B cell (primary cell): ENCODE measurements around the gene MXRA8. TPM values are rescaled to one million over a fixed set of nuclear protein-coding genes. Genes with fewer than 3 reads are reported as not detected.

ENCODE experiments used
- ATAC-seq: fragments of 200-7000 bp; cut with Tn5 transposase; one replicate; pipeline ENCODE4 v1.10.0; 2021; ENCODE audit warnings: low read depth, mild to moderate bottlenecking, moderate number of reproducible peaks, moderate library complexity
- CTCF ChIA-PET: fragments of 350-600 bp; sonication (Branson Sonifier 250); formaldehyde crosslinking; loops from one replicate; lab custom pipeline; 2021; ENCODE audit warnings: antibody characterized with exemption, inconsistent platforms; lab: Charles Lee
- POLR2A ChIA-PET: fragments of 350-600 bp; sonication (Branson Sonifier 250); formaldehyde crosslinking; loops from one replicate; lab custom pipeline; 2021; ENCODE audit warnings: antibody characterized with exemption; lab: Charles Lee
- DNase-seq: peaks from one replicate; pipeline ENCODE4 v3.0.0; 2013
- H2AFZ ChIP-seq: 2 replicates; pipeline ENCODE4 v1.6.1; 2012; ENCODE audit warnings: mild to moderate bottlenecking, low read depth, low read length; ENCODE audit not compliant: insufficient read depth, poor library complexity, severe bottlenecking
- H3K27ac ChIP-seq, 2 donors: 1 replicate in 1 of 2; 2 replicates in 1 of 2; pipeline ENCODE4 v1.5.1; 2012 to 2013; ENCODE audit warnings: low read length in 2 of 2, mild to moderate bottlenecking in 2 of 2, moderate library complexity in 1 of 2
- H3K27me3 ChIP-seq, 4 experiments: fragments of 200-600 bp in 1 of 4; sonication (generic) in 1 of 4; replicated peaks in 1 of 4; 1 replicate in 2 of 4; 2 replicates in 2 of 4; pipeline versions ENCODE4 v1.6.1 to v1.7.0; 2013 to 2016; ENCODE audit warnings: low read length in 3 of 4, mild to moderate bottlenecking in 2 of 4, mixed read lengths in 1 of 4, moderate library complexity in 1 of 4; ENCODE audit not compliant: insufficient read depth in 4 of 4, control insufficient read depth in 3 of 4; ENCODE audit errors: control extremely low read depth in 1 of 4
- H3K36me3 ChIP-seq, 2 experiments: replicated peaks in 1 of 2; 1 replicate in 1 of 2; 2 replicates in 1 of 2; pipeline versions ENCODE4 v1.6.1 to v1.7.1; 2013; ENCODE audit warnings: low read length in 1 of 2; ENCODE audit not compliant: insufficient read depth in 2 of 2, control insufficient read depth in 1 of 2; ENCODE audit errors: control extremely low read depth in 1 of 2, extremely low read depth in 1 of 2
- H3K4me1 ChIP-seq, 2 donors: fragments of 200-600 bp in 1 of 2; sonication (generic) in 1 of 2; 1 replicate in 1 of 2; 2 replicates in 1 of 2; pipeline versions ENCODE4 v1.5.1 to v1.6.1; 2013 to 2017; ENCODE audit warnings: low read length in 2 of 2; ENCODE audit not compliant: control insufficient read depth in 2 of 2, insufficient read depth in 2 of 2
- H3K4me2 ChIP-seq: replicated peaks from 2 replicates; pipeline ENCODE3; 2012; ENCODE audit warnings: mild to moderate bottlenecking, low read depth, low read length; ENCODE audit not compliant: poor library complexity, severe bottlenecking
- H3K4me3 ChIP-seq, 5 experiments: fragments of 200-600 bp in 1 of 5; sonication (generic) in 1 of 5; 1 replicate in 3 of 5; 2 replicates in 2 of 5; pipeline versions ENCODE4 v1.5.1 to v1.7.0; 2011 to 2016; ENCODE audit warnings: low read length in 4 of 5, mild to moderate bottlenecking in 4 of 5, low read depth in 2 of 5, control low read depth in 1 of 5, moderate library complexity in 1 of 5; ENCODE audit not compliant: insufficient read depth in 1 of 5; ENCODE audit errors: control extremely low read depth in 1 of 5, extremely low read depth in 1 of 5
- H3K79me2 ChIP-seq: fragments of 200-600 bp; sonication (generic); one replicate; pipeline ENCODE4 v1.6.0; 2016; ENCODE audit warnings: low read length; ENCODE audit not compliant: control insufficient read depth, insufficient read depth
- H3K9ac ChIP-seq: fragments of 200-600 bp; sonication (generic); 2 replicates; pipeline ENCODE4 v1.6.1; 2017; ENCODE audit warnings: mild to moderate bottlenecking, low read length, moderate library complexity
- H3K9me3 ChIP-seq, 3 donors: one replicate each; pipeline versions ENCODE4 v1.6.1 to v1.7.1; 2013; ENCODE audit warnings: low read length in 2 of 3; ENCODE audit not compliant: control insufficient read depth in 2 of 3, insufficient read depth in 1 of 3; ENCODE audit errors: control extremely low read depth in 1 of 3
- H4K20me1 ChIP-seq: 2 replicates; pipeline ENCODE4 v1.6.0; 2012; ENCODE audit warnings: mild to moderate bottlenecking, low read length; ENCODE audit not compliant: insufficient read depth, control insufficient read depth, poor library complexity, severe bottlenecking
- H3K27ac Mint-ChIP-seq: one replicate; pipeline ENCODE4 v1.8.0; 2021; ENCODE audit warnings: mixed read lengths
- H3K27me3 Mint-ChIP-seq: one replicate; pipeline ENCODE4 v1.8.0; 2021; ENCODE audit warnings: mixed read lengths
- H3K4me1 Mint-ChIP-seq: one replicate; pipeline ENCODE4 v1.8.0; 2021; ENCODE audit warnings: mixed read lengths
- H3K4me3 Mint-ChIP-seq: one replicate; pipeline ENCODE4 v1.8.0; 2021; ENCODE audit warnings: mixed read lengths
- H3K9me3 Mint-ChIP-seq: one replicate; pipeline ENCODE4 v1.8.0; 2022; ENCODE audit warnings: mixed read lengths; ENCODE audit not compliant: insufficient read depth
- CTCF ChIP-seq: fragments of 200-600 bp; IDR thresholded peaks from one replicate; pipeline ENCODE4 v1.8.0; 2022; ENCODE audit warnings: antibody characterized with exemption, mild to moderate bottlenecking
- EZH2 ChIP-seq: IDR thresholded peaks from 2 replicates; pipeline ENCODE4 v1.6.1; 2012; ENCODE audit warnings: borderline replicate concordance, low read depth, mild to moderate bottlenecking, moderate library complexity, low read length; ENCODE audit not compliant: insufficient read depth, poor library complexity, severe bottlenecking
- WGBS: methylation state at CpG from one replicate; pipeline ENCODE4 v1.1.5; 2013; ENCODE audit warnings: missing lambda C conversion rate; ENCODE audit not compliant: insufficient coverage; 5-methylcytosine and 5-hydroxymethylcytosine counted together
- intact Hi-C: fragments of 100-400 bp; cut with micrococcal nuclease; formaldehyde crosslinking; loops from one replicate; pipeline ENCODE4 v1.10.0; 2022
- polyA plus RNA-seq: library from polyadenylated mRNA; depleted of rRNA; stranded (reverse); fragments of >200 nt; gene quantifications from 2 replicates; pipeline ENCODE4 v1.2.3, GENCODE V29; 2012
- total RNA-seq, 2 donors: library from RNA; stranded (reverse); fragments of 120-200 nt in 1 of 2; gene quantifications; 1 replicate in 1 of 2; 2 replicates in 1 of 2; pipeline versions ENCODE4 v1.2.3 to v1.2.4, GENCODE V29; 2013 to 2022

The MXRA8 gene
- total and polyA plus RNA-seq, 2 donors (not counting 1 experiment from before 2014, with no cell fraction given), result 0.10 TPM; not detected in 1

GRCh38 chr1:1347663-1348419 lies 10.5 kb downstream of the MXRA8 start:
- DNase-seq (no peak), ATAC-seq (no peak)
- no peak for TF ChIP-seq CTCF
- Mint-ChIP-seq H3K4me1 (peaks cover 24% of the 10 kb centered on the region), H3K27ac (peak overlapping the region; percentile 56), H3K9me3 (no peaks in the 10 kb centered on the region), H3K27me3 (peaks cover 6% of the 10 kb centered on the region), H3K4me3 (peak overlapping the region; percentile 83)
- Histone ChIP-seq H3K79me2 (peaks cover 34% of the 10 kb centered on the region), H3K27me3 (peaks cover 0 to 15% (median 2%) of the 10 kb centered on the region in 4 experiments), H3K4me3 (peak overlapping the region in 4 of 5 experiments; percentile 10 to 81 (median 68)), H3K27ac (no peak overlapping the region), H3K36me3 (no peaks in the 10 kb centered on the region), H4K20me1 (peaks cover 48% of the 10 kb centered on the region), H3K9me3 (no peaks in the 10 kb centered on the region), H3K9ac (peak overlapping the region; percentile 71), H3K4me2 (peak overlapping the region; percentile 96), H3K4me1 (peaks cover 14 to 29% of the 10 kb centered on the region in 2 donors), H2AFZ (peak overlapping the region; percentile 60)
- ChIA-PET POLR2A (no interaction called here), CTCF (interaction anchor here (1.2 to 1.4 kb wide), 2 partner anchors 26 to 27 kb away, joined by 3 to 5 read pairs; partner anchors contain the start of gene AURKAIP1)
- WGBS, result 65% methylated on average over 21 of the region's 26 CpGs
- intact Hi-C loops, result no loop called here

DNA sequence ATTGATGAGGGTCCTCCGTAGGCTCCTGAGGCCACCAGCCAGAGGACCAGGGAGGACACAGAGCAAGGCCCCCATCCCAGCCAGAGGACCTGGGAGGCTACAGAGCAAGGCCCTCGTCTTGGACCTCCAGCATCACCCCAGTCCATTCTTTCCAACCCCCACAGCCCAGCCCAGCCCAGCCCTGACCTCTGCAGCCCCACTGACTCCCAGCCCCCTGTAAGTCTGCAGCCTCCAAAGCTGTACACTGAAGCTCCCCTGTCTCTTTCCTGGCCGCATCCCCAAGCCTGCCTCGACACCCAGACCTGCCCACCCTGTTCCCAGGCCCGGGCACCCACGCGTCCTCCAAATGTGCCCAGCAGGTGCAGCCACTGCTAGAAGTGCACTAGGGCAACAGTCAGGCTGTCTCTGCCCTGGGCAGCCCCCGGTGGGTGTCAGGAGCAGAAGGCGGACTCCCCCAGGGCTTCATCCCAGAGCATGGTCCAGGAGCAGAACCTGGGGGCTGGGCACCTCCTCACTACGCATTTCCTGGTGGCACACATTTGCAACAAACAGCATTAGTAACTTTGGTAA lies 11.2 kb downstream of the MXRA8 start:
- POLR2A ChIA-PET, result no interaction called here
- intact Hi-C loops, result no loop called here
- Histone ChIP-seq H3K27ac (no peak overlapping the region), H2AFZ (no peak overlapping the region), H3K9ac (no peak overlapping the region), H3K4me1 (peaks cover 7 to 21% of the 10 kb centered on the region in 2 donors), H3K4me2 (no peak overlapping the region), H3K4me3 (no peak overlapping the region), H3K79me2 (peaks cover 34% of the 10 kb centered on the region), H3K9me3 (no peaks in the 10 kb centered on the region), H4K20me1 (peaks cover 46% of the 10 kb centered on the region), H3K27me3 (peaks cover 0 to 9% (median 0%) of the 10 kb centered on the region in 4 experiments), H3K36me3 (no peaks in the 10 kb centered on the region)
- ATAC-seq (no peak), DNase-seq (no peak)
- H3K4me1 Mint-ChIP-seq, result peaks cover 17% of the 10 kb centered on the region
- H3K9me3 Mint-ChIP-seq, result no peaks in the 10 kb centered on the region
- H3K27ac Mint-ChIP-seq, result peak overlapping the region; percentile 43
- 97% methylated on average over 10 of the region's 10 CpGs for WGBS
- peak overlapping the region; percentile 83 for H3K4me3 Mint-ChIP-seq
- no peaks in the 10 kb centered on the region for H3K27me3 Mint-ChIP-seq
- CTCF ChIA-PET, result interaction anchor here (1.3 to 1.4 kb wide), 2 partner anchors 22 to 28 kb away, joined by 3 to 5 read pairs; partner anchors contain the start of gene AURKAIP1
- TF ChIP-seq CTCF (no peak), EZH2 (no peak)
